Measurements from ENCODE around the gene KIAA0586.
"Not testable (repeated sequence)": the region's sequence is repeated elsewhere in the genome, so short reads cannot be mapped to it uniquely, and the experiment has no call there.

Gene KIAA0586

DNA sequence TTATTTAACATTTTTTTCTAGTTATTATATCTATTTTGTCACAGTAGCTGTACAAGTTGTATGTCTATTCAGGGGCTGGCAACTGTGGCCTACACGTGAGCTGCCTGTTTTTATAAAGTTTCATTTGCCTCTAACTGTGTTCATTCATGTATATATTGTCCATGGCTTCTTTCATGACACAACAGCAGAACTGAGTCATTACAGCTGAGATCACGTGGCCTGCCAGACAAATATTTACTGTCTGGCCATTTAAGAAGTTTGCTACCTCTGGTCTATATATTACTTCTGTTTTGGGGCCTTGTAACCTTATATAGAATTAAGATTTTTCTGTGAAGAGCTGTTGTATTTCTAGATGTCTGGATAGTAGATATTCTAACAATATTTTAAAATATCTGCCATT is 37.9 kb downstream of the KIAA0586 start:
- Histone ChIP-seq H3K27ac (ENCODE audit: low read length) (no peak overlapping the region), H3K9ac (ENCODE audit: low read length) (no peak overlapping the region), H3K27me3 (ENCODE audit: control insufficient read depth, insufficient read depth, low read length) (no peaks in the 10 kb centered on the region), H3K4me1 (ENCODE audit: control insufficient read depth, low read depth, low read length) (no peaks in the 10 kb centered on the region), H3K4me3 (ENCODE audit: low read length) (no peak overlapping the region), H3K36me3 (ENCODE audit: control insufficient read depth, low read depth, low read length) (peaks cover 20% of the 10 kb centered on the region), H3K9me3 (ENCODE audit: control insufficient read depth, low read depth, low read length) (no peaks in the 10 kb centered on the region)

DNA sequence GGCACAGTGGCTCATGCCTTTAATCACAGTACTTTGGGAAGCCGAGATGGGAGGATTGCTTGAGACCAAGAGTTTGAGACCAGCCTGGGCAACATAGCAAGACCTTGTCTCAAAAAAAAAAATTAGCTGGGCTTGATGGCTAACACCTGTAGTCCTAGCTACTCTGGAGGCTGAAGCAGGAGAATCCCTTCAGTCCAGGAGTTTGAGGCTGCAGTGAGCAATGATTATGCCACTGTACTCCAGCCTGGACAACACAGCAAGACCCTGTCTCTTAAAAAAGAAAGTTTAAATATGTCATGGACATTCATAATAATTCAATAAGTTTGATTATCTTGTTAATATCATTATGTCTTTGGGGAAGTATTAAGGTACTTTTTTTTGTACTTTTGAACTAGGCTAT is 38.9 kb downstream of the KIAA0586 start:
- H3K36me3 ChIP-seq (ENCODE audit: control insufficient read depth, low read depth, low read length) = peaks cover 17% of the 10 kb centered on the region
- no peak overlapping the region for H3K9ac ChIP-seq (ENCODE audit: low read length)
- H3K9me3 ChIP-seq (ENCODE audit: control insufficient read depth, low read depth, low read length) = no peaks in the 10 kb centered on the region
- H3K4me3 ChIP-seq (ENCODE audit: low read length) = no peak overlapping the region
- H3K4me1 ChIP-seq (ENCODE audit: control insufficient read depth, low read depth, low read length) = no peaks in the 10 kb centered on the region
- no peaks in the 10 kb centered on the region for H3K27me3 ChIP-seq (ENCODE audit: control insufficient read depth, insufficient read depth, low read length)
- H3K27ac ChIP-seq (ENCODE audit: low read length) = no peak overlapping the region

DNA sequence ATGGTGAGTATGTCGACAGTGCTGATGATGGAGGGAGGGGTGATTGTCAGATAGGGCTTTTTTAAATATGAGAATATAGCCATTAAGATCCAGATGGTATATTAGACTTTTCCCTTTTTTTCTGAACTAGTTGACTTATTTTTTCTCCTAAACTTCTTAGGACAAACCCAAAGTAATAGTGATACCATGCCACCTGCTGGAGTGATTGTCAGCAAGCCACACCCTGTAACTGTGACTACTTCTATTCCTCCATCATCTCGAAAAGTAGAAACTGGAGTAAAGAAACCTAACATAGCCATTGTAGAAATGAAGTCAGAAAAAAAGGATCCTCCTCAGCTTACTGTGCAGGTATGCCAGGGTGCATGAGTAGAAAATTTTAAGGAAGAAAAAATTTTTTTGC is 40.1 kb downstream of the KIAA0586 start:
- Histone ChIP-seq H3K27me3 (ENCODE audit: control insufficient read depth, insufficient read depth, low read length) (no peaks in the 10 kb centered on the region), H3K4me3 (ENCODE audit: low read length) (no peak overlapping the region), H3K36me3 (ENCODE audit: control insufficient read depth, low read depth, low read length) (peaks cover 13% of the 10 kb centered on the region), H3K9me3 (ENCODE audit: control insufficient read depth, low read depth, low read length) (no peaks in the 10 kb centered on the region), H3K27ac (ENCODE audit: low read length) (no peak overlapping the region), H3K4me1 (ENCODE audit: control insufficient read depth, low read depth, low read length) (no peaks in the 10 kb centered on the region), H3K9ac (ENCODE audit: low read length) (no peak overlapping the region)

- Histone ChIP-seq H3K9ac (ENCODE audit: low read length) (no peak overlapping the region), H3K36me3 (ENCODE audit: control insufficient read depth, low read depth, low read length) (peaks cover 13% of the 10 kb centered on the region), H3K4me3 (ENCODE audit: low read length) (no peak overlapping the region), H3K27ac (ENCODE audit: low read length) (no peak overlapping the region), H3K9me3 (ENCODE audit: control insufficient read depth, low read depth, low read length) (no peaks in the 10 kb centered on the region), H3K4me1 (ENCODE audit: control insufficient read depth, low read depth, low read length) (no peaks in the 10 kb centered on the region), H3K27me3 (ENCODE audit: control insufficient read depth, insufficient read depth, low read length) (no peaks in the 10 kb centered on the region)
These were observed 41.8 kb downstream of the KIAA0586 start for GRCh38 chr14:58469309-58469708.

- Histone ChIP-seq H3K36me3 (ENCODE audit: control insufficient read depth, low read depth, low read length) (peaks cover 6% of the 10 kb centered on the region), H3K27me3 (ENCODE audit: control insufficient read depth, insufficient read depth, low read length) (no peaks in the 10 kb centered on the region), H3K9me3 (ENCODE audit: control insufficient read depth, low read depth, low read length) (no peaks in the 10 kb centered on the region), H3K9ac (ENCODE audit: low read length) (no peak overlapping the region), H3K27ac (ENCODE audit: low read length) (no peak overlapping the region), H3K4me3 (ENCODE audit: low read length) (no peak overlapping the region), H3K4me1 (ENCODE audit: control insufficient read depth, low read depth, low read length) (no peaks in the 10 kb centered on the region)
These were observed 48.8 kb downstream of the KIAA0586 start for GRCh38 chr14:58476320-58476719.

- Histone ChIP-seq H3K27ac (ENCODE audit: low read length) (no peak overlapping the region), H3K9ac (ENCODE audit: low read length) (no peak overlapping the region), H3K9me3 (ENCODE audit: control insufficient read depth, low read depth, low read length) (no peaks in the 10 kb centered on the region), H3K27me3 (ENCODE audit: control insufficient read depth, insufficient read depth, low read length) (no peaks in the 10 kb centered on the region), H3K4me3 (ENCODE audit: low read length) (no peak overlapping the region), H3K4me1 (ENCODE audit: control insufficient read depth, low read depth, low read length) (no peaks in the 10 kb centered on the region), H3K36me3 (ENCODE audit: control insufficient read depth, low read depth, low read length) (peaks cover 6% of the 10 kb centered on the region)
These were observed 50.1 kb downstream of the KIAA0586 start for GRCh38 chr14:58477653-58478052.

DNA sequence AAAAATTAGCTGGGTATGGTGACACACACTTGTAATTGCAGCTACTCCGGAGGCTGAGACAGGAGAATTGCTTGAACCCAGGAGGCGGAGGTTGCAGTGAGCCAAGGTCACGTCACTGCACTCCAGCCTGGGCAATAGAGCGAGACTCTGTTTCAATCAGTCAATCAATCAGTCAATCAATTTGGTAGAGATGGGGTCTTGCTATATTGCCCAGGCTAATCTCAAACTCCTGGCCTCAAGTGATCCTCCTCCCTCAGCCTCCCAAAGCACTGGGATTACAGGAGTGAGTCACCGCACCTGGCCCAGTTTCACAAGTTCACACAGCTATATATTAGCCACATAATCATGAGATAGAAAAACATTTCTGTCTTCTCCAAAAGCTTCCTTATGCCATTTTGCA is 50.8 kb downstream of the KIAA0586 start:
- not testable (repeated sequence) for H3K36me3 ChIP-seq (ENCODE audit: control insufficient read depth, low read depth, low read length); H3K27ac ChIP-seq (ENCODE audit: low read length); H3K4me3 ChIP-seq (ENCODE audit: low read length); H3K27me3 ChIP-seq (ENCODE audit: control insufficient read depth, insufficient read depth, low read length); H3K4me1 ChIP-seq (ENCODE audit: control insufficient read depth, low read depth, low read length); H3K9ac ChIP-seq (ENCODE audit: low read length); H3K9me3 ChIP-seq (ENCODE audit: control insufficient read depth, low read depth, low read length)

DNA sequence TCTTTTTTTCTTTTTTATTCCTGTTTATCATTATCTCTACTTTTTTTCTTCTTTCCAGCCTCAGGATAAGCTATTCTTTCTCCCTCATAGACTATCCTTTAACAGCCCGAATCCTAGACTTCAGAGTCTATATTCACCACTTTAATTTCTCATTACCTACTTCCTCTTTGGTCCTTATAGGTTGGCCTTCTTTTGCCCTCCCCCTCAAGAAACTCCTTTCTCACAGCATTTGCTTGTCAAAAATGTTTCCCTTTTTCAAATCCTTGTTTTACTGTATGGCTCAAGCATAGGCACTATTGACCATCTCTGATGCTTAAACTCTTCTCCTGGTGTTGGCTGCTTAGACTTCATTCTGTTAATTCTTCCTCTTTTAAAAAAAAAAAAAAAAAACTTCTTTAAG is 52.5 kb downstream of the KIAA0586 start:
- no peak overlapping the region for H3K4me3 ChIP-seq (ENCODE audit: low read length)
- H3K9ac ChIP-seq (ENCODE audit: low read length) = no peak overlapping the region
- no peaks in the 10 kb centered on the region for H3K27me3 ChIP-seq (ENCODE audit: control insufficient read depth, insufficient read depth, low read length)
- no peaks in the 10 kb centered on the region for H3K9me3 ChIP-seq (ENCODE audit: control insufficient read depth, low read depth, low read length)
- peaks cover under 1% of the 10 kb centered on the region for H3K36me3 ChIP-seq (ENCODE audit: control insufficient read depth, low read depth, low read length)
- H3K4me1 ChIP-seq (ENCODE audit: control insufficient read depth, low read depth, low read length) = no peaks in the 10 kb centered on the region
- no peak overlapping the region for H3K27ac ChIP-seq (ENCODE audit: low read length)

- no peak overlapping the region for H3K4me3 ChIP-seq (ENCODE audit: low read length)
- H3K36me3 ChIP-seq (ENCODE audit: control insufficient read depth, low read depth, low read length) = peaks cover 13% of the 10 kb centered on the region
- H3K27ac ChIP-seq (ENCODE audit: low read length) = no peak overlapping the region
These were observed 56.7 kb downstream of the KIAA0586 start for GRCh38 chr14:58484176-58484575.

GRCh38 chr14:58488550-58488949 is 61.0 kb downstream of the KIAA0586 start:
- Histone ChIP-seq H3K27me3 (ENCODE audit: control insufficient read depth, insufficient read depth, low read length) (no peaks in the 10 kb centered on the region), H3K9ac (ENCODE audit: low read length) (no peak overlapping the region), H3K36me3 (ENCODE audit: control insufficient read depth, low read depth, low read length) (peaks cover 17% of the 10 kb centered on the region)

More at GRCh38 chr14:58484176-58484575, 56.7 kb downstream of the KIAA0586 start:
- H3K27me3 ChIP-seq (ENCODE audit: control insufficient read depth, insufficient read depth, low read length) = no peaks in the 10 kb centered on the region
- H3K9me3 ChIP-seq (ENCODE audit: control insufficient read depth, low read depth, low read length) = no peaks in the 10 kb centered on the region
- H3K4me1 ChIP-seq (ENCODE audit: control insufficient read depth, low read depth, low read length) = no peaks in the 10 kb centered on the region
- no peak overlapping the region for H3K9ac ChIP-seq (ENCODE audit: low read length)

GRCh38 chr14:58491593-58491992 is 64.1 kb downstream of the KIAA0586 start:
- no peak overlapping the region for H3K27ac ChIP-seq (ENCODE audit: low read length)
- no peaks in the 10 kb centered on the region for H3K9me3 ChIP-seq (ENCODE audit: control insufficient read depth, low read depth, low read length)
- no peaks in the 10 kb centered on the region for H3K4me1 ChIP-seq (ENCODE audit: control insufficient read depth, low read depth, low read length)
- no peak overlapping the region for H3K4me3 ChIP-seq (ENCODE audit: low read length)
- H3K36me3 ChIP-seq (ENCODE audit: control insufficient read depth, low read depth, low read length) = peaks cover 17% of the 10 kb centered on the region
- H3K27me3 ChIP-seq (ENCODE audit: control insufficient read depth, insufficient read depth, low read length) = no peaks in the 10 kb centered on the region
- no peak overlapping the region for H3K9ac ChIP-seq (ENCODE audit: low read length)

More at GRCh38 chr14:58488550-58488949, 61.0 kb downstream of the KIAA0586 start:
- Histone ChIP-seq H3K4me3 (ENCODE audit: low read length) (no peak overlapping the region), H3K27ac (ENCODE audit: low read length) (no peak overlapping the region), H3K4me1 (ENCODE audit: control insufficient read depth, low read depth, low read length) (no peaks in the 10 kb centered on the region), H3K9me3 (ENCODE audit: control insufficient read depth, low read depth, low read length) (no peaks in the 10 kb centered on the region)

- Histone ChIP-seq H3K27ac (ENCODE audit: low read length) (no peak overlapping the region), H3K4me1 (ENCODE audit: control insufficient read depth, low read depth, low read length) (no peaks in the 10 kb centered on the region), H3K9me3 (ENCODE audit: control insufficient read depth, low read depth, low read length) (no peaks in the 10 kb centered on the region), H3K36me3 (ENCODE audit: control insufficient read depth, low read depth, low read length) (peaks cover 15% of the 10 kb centered on the region), H3K27me3 (ENCODE audit: control insufficient read depth, insufficient read depth, low read length) (no peaks in the 10 kb centered on the region), H3K9ac (ENCODE audit: low read length) (no peak overlapping the region), H3K4me3 (ENCODE audit: low read length) (no peak overlapping the region)
These were observed 64.5 kb downstream of the KIAA0586 start for GRCh38 chr14:58492044-58492443.
